NCI-H2029 treated with DMSO at 0.1 percent for 48 hours (cell line): Measurements from ENCODE around the gene SYNDIG1L.

ENCODE experiments used
- DNase-seq: peaks from one replicate; lab custom pipeline; 2025; lab: John Stamatoyannopoulos, UW

SYNDIG1L gene

DNA sequence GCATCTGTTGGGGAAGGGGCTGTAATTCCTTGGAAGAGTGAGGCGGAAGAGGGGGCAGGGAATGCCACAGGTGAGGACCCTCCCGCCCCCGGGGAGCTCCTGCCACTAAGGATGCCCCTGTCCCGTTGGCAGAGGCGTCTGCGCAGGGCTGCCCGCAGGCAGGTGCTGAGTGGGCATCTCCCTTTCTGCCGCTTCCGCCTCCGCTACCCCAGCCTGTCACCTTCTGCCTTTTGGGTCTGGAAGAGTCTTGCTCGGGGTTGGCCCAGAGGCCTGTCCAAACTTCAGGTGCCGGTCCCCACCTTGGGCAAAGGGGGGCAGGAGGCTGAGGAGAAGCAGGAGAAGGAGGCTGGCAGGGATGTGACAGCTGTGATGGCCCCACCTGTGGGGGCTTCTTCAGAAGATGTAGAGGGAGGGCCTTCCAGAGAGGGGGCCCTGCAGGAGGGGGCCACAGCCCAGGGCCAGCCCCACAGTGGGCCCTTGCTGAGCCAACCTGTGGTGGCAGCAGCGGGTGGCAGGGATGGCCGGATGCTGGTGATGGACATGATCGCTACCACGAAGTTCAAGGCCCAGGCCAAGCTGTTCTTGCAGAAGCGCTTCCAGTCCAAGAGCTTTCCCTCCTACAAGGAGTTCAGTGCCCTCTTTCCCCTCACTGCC is 67.7 kb downstream of the SYNDIG1L start:
- DNase-seq: no peak

DNA sequence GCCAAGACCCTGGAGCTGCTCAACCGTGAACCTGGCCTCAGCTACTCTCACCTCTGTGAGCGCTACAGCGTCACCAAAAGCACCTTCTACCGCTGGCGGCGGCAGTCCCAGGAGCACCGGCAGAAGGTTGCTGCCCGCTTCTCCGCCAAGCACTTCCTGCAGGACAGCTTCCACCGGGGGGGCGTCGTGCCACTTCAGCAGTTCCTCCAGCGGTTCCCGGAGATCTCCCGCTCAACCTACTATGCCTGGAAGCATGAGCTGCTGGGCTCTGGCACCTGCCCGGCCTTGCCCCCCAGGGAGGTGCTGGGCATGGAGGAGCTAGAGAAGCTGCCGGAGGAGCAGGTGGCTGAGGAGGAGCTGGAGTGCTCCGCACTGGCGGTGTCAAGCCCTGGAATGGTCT is 68.4 kb downstream of the SYNDIG1L start:
- no peak for DNase-seq

DNA sequence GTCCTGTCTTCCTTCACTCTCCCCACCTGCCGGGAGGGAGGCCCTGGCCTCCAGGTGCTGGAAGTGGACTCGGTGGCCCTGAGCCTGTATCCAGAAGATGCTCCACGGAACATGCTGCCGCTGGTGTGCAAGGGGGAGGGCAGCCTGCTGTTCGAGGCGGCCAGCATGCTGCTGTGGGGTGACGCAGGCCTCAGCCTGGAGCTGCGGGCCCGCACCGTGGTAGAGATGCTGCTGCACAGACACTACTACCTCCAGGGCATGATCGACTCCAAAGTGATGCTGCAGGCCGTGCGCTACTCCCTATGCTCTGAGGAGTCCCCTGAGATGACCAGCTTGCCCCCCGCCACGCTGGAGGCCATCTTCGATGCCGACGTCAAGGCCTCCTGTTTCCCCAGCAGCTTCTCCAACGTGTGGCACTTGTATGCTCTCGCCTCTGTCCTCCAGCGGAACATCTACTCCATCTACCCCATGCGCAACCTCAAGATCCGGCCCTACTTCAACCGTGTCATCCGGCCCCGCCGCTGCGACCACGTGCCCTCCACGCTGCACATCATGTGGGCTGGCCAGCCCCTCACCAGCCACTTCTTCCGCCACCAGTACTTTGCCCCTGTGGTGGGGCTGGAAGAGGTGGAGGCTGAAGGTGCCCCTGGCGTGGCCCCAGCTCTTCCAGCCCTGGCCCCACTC is 69.0 kb downstream of the SYNDIG1L start:
- DNase-seq: no peak
